Endodermal cell (in vitro differentiated cells): ENCODE results near the gene GMPR. TPM values are rescaled to one million over a fixed set of nuclear protein-coding genes. Genes with fewer than 3 reads are reported as not detected.
A peak's percentile ranks its signal among the peaks of the same experiment; 100 is the strongest.

Source experiments
- DNase-seq: peaks from one replicate; pipeline ENCODE4 v3.0.0-alpha.2; 2017
- H3K27ac ChIP-seq: 2 replicates; pipeline ENCODE4 v1.5.1; 2013; ENCODE audit warnings: mild to moderate bottlenecking, low read depth, low read length, moderate library complexity
- H3K27me3 ChIP-seq: 2 replicates; pipeline ENCODE4 v1.6.1; 2013; ENCODE audit warnings: mild to moderate bottlenecking, low read length, moderate library complexity; ENCODE audit not compliant: insufficient read depth, control insufficient read depth, poor library complexity, severe bottlenecking
- H3K36me3 ChIP-seq: 2 replicates; pipeline ENCODE4 v1.7.0; 2013; ENCODE audit warnings: mild to moderate bottlenecking, low read length, moderate library complexity; ENCODE audit not compliant: control insufficient read depth, insufficient read depth
- H3K4me1 ChIP-seq: one replicate; pipeline ENCODE4 v1.7.0; 2013; ENCODE audit warnings: low read length; ENCODE audit not compliant: control insufficient read depth, insufficient read depth
- H3K4me3 ChIP-seq: 2 replicates; pipeline ENCODE4 v1.5.1; 2013; ENCODE audit warnings: mild to moderate bottlenecking, low read length, moderate library complexity
- H3K9ac ChIP-seq: 2 replicates; pipeline ENCODE4 v1.6.1; 2013; ENCODE audit warnings: mild to moderate bottlenecking, low read length, moderate library complexity; ENCODE audit not compliant: poor library complexity, severe bottlenecking; ENCODE audit errors: extremely low read depth
- H3K9me3 ChIP-seq: 2 replicates; pipeline ENCODE4 v1.6.1; 2013; ENCODE audit warnings: mild to moderate bottlenecking, low read length, moderate library complexity; ENCODE audit not compliant: control insufficient read depth
- H3K27ac Mint-ChIP-seq: 2 replicates; pipeline ENCODE4 v1.8.0; 2020; ENCODE audit warnings: mixed read lengths
- H3K27me3 Mint-ChIP-seq: 2 replicates; pipeline ENCODE4 v1.8.0; 2021; ENCODE audit warnings: mild to moderate bottlenecking, mixed read lengths; ENCODE audit not compliant: insufficient read depth
- H3K36me3 Mint-ChIP-seq: 2 replicates; pipeline ENCODE4 v1.8.0; 2020; ENCODE audit warnings: low read depth, mixed read lengths
- H3K4me1 Mint-ChIP-seq: 2 replicates; pipeline ENCODE4 v1.8.0; 2020; ENCODE audit warnings: mixed read lengths
- H3K4me3 Mint-ChIP-seq: 2 replicates; pipeline ENCODE4 v1.8.0; 2020; ENCODE audit warnings: mild to moderate bottlenecking, moderate library complexity, mixed read lengths
- H3K9me3 Mint-ChIP-seq: 2 replicates; pipeline ENCODE4 v1.8.0; 2020; ENCODE audit warnings: mild to moderate bottlenecking, mixed read lengths
- WGBS, 2 experiments: methylation state at CpG; one replicate each; pipeline versions ENCODE4 v1.1.5 to v1.1.7; 2013; ENCODE audit warnings: missing lambda C conversion rate in 2 of 2, mixed read lengths in 1 of 2; ENCODE audit not compliant: insufficient coverage in 1 of 2, insufficient read length in 1 of 2; 5-methylcytosine and 5-hydroxymethylcytosine counted together
- total RNA-seq, 2 donors: library from RNA; stranded (reverse); fragmentation: NEBNext Ultra II Directional in 1 of 2; extraction: Animal tissue kit (Norgen Biotek cat#: 25700) in 1 of 2; gene quantifications; 2 replicates in 1 of 2; 3 replicates in 1 of 2; pipeline ENCODE4 v1.2.1, GENCODE V29; 2021
- TF ChIP-seq, protein P1 (sequence below): fragments of 200-600 bp; sonication (generic); conservative IDR thresholded peaks from 2 replicates; pipeline ENCODE4 v1.5.0; 2021; ENCODE audit warnings: antibody characterized with exemption, mild to moderate bottlenecking

The GMPR gene
- total RNA-seq, 2 donors from 2014 or later: 4.9 to 20.7 TPM

DNA sequence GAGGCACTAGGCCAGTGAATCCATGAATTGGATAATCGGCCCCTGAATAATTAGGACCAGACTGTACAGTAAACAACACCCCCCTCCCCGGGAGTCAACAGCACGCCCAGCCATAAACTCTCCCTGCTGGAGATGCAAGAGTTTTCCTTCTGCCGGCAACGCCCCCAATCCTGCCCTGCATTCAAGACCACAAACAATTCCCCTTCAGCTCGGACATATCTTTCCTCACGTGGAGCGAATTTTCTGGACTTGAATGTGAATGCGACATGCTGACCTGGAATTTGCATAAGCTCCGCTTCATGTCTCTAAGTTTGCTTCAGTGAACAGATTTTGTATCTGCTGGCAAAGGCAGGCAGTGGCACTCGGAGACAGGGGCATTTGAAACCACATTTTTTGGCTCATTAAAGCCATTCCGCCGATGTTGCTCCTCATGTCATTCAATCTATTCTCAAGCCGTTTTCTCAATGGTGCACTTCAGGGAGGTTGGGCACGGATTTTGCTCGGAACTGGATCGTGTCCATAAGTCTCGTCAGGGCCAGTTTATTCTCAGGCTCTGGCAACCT, 38.0 kb upstream of the GMPR start:
- Histone ChIP-seq H3K27ac (no peak overlapping the region), H3K4me1 (no peaks in the 10 kb centered on the region), H3K9me3 (no peaks in the 10 kb centered on the region), H3K36me3 (no peaks in the 10 kb centered on the region), H3K27me3 (no peaks in the 10 kb centered on the region), H3K9ac (no peak overlapping the region), H3K4me3 (no peak overlapping the region)
- no peak overlapping the region for H3K4me3 Mint-ChIP-seq
- H3K9me3 Mint-ChIP-seq: no peaks in the 10 kb centered on the region
- H3K36me3 Mint-ChIP-seq: no peaks in the 10 kb centered on the region
- 82 to 86% methylated on average over 18 of the region's 18 CpGs for WGBS, 2 experiments
- DNase-seq: no peak
- TF ChIP-seq, protein P1, sequence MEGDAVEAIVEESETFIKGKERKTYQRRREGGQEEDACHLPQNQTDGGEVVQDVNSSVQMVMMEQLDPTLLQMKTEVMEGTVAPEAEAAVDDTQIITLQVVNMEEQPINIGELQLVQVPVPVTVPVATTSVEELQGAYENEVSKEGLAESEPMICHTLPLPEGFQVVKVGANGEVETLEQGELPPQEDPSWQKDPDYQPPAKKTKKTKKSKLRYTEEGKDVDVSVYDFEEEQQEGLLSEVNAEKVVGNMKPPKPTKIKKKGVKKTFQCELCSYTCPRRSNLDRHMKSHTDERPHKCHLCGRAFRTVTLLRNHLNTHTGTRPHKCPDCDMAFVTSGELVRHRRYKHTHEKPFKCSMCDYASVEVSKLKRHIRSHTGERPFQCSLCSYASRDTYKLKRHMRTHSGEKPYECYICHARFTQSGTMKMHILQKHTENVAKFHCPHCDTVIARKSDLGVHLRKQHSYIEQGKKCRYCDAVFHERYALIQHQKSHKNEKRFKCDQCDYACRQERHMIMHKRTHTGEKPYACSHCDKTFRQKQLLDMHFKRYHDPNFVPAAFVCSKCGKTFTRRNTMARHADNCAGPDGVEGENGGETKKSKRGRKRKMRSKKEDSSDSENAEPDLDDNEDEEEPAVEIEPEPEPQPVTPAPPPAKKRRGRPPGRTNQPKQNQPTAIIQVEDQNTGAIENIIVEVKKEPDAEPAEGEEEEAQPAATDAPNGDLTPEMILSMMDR: no peak
- H3K27ac Mint-ChIP-seq: no peak overlapping the region
- no peaks in the 10 kb centered on the region for H3K27me3 Mint-ChIP-seq
- peaks cover 4% of the 10 kb centered on the region for H3K4me1 Mint-ChIP-seq

DNA sequence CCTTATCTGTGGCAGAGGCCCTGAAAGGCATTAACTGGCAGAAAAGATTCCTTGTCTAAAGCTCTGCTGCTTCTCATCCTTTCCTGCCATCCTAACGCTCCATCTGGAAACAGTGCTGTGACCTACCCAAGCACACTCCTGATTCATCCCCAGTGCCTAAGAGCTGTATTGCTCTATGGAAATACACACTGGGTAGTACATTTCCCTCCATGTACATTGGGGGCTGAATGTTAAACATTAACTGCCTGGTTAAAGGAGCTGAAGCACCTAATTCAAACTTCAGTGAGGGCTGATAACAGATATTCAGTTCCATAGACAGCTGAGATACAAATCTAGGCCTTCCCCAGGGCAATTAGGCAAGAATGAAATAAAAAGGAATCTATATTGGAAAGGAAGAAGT, 36.7 kb upstream of the GMPR start:
- no peak overlapping the region for H3K9ac ChIP-seq
- TF ChIP-seq, protein P1: no peak
- H3K4me1 ChIP-seq: no peaks in the 10 kb centered on the region
- Mint-ChIP-seq H3K4me3 (no peak overlapping the region), H3K4me1 (peaks cover 7% of the 10 kb centered on the region), H3K9me3 (no peaks in the 10 kb centered on the region), H3K27ac (no peak overlapping the region), H3K36me3 (no peaks in the 10 kb centered on the region), H3K27me3 (no peaks in the 10 kb centered on the region)
- H3K27me3 ChIP-seq: no peaks in the 10 kb centered on the region
- 86 to 98% methylated on average over 1 of the region's 1 CpG for WGBS, 2 experiments
- no peaks in the 10 kb centered on the region for H3K36me3 ChIP-seq
- no peaks in the 10 kb centered on the region for H3K9me3 ChIP-seq
- H3K27ac ChIP-seq: no peak overlapping the region
- DNase-seq: no peak
- no peak overlapping the region for H3K4me3 ChIP-seq

DNA sequence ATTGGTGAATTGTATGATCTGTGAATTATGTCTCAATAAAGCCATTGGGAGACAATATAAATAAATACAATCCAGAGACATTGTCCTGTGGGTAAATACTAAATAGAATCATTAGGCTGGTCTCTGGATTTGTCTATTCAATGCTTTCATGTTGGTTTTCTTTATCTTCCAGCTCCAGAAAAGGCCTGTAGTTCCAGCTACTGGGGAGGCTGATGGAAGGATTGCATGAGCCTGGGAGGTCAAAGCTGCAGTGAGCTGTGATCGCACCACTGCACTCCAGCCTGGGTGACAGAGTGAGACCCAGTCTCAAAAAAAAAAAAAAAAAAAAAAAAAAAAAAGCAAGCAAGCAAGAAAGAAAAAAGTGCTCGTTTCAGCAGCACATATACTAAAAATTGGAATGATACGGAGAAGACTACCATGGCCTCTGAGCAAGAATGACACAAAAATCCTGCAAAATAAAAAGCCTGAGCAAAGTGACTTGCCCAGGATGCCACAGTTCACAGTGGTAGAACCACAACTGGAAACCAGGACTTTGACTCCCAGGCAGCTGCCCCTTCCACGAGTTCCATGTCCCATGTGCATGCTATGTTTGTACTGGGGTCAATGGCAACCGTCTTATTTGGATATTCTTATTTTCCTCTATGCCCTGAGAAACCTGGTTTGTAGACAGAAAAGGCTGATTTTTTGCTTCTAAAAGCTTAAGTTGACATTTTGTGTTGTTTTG, 33.6 kb upstream of the GMPR start:
- Histone ChIP-seq H3K4me1 (no peaks in the 10 kb centered on the region), H3K9me3 (no peaks in the 10 kb centered on the region), H3K4me3 (no peak overlapping the region), H3K27ac (peak overlapping the region; percentile 85), H3K9ac (no peak overlapping the region), H3K27me3 (no peaks in the 10 kb centered on the region), H3K36me3 (no peaks in the 10 kb centered on the region)
- H3K4me3 Mint-ChIP-seq: no peak overlapping the region
- H3K4me1 Mint-ChIP-seq: peaks cover 8% of the 10 kb centered on the region
- WGBS, 2 experiments: 79 to 93% methylated on average over 5 of the region's 5 CpGs
- no peaks in the 10 kb centered on the region for H3K36me3 Mint-ChIP-seq
- peaks cover 5% of the 10 kb centered on the region for H3K27me3 Mint-ChIP-seq
- no peaks in the 10 kb centered on the region for H3K9me3 Mint-ChIP-seq
- DNase-seq: no peak
- TF ChIP-seq, protein P1: no peak
- H3K27ac Mint-ChIP-seq: no peak overlapping the region
